Measurements from ENCODE around the gene DLG1.

- TF ChIP-seq FOXM1 (IDR thresholded peaks at IDR 0.05; ENCODE audit: borderline replicate concordance, low read depth) (no peak), REST (IDR thresholded peaks at IDR 0.05; ENCODE audit: low read depth) (no peak)
Observed at GRCh38 chr3:197244751-197245150, 53.7 kb downstream of the DLG1 start.
